ENCODE results near the gene NT5M. TPM values are rescaled to one million over a fixed set of nuclear protein-coding genes. Genes with fewer than 3 reads are reported as not detected.

Gene NT5M
- total RNA-seq, 1 donor from 2014 or later = 8.5 TPM

Other genes starting within 250 kb of the NT5M start
- gene PLD6, start 97.0 kb upstream of the NT5M start, total RNA-seq = 10.2 TPM
- gene FLCN, start 66.2 kb upstream of the NT5M start, total RNA-seq = 52.3 TPM
- 72.9 TPM for gene COPS3, start 22.1 kb upstream of the NT5M start, total RNA-seq
- 37.5 TPM for gene MED9, start 173.6 kb downstream of the NT5M start, total RNA-seq
- 39.8 TPM for gene RASD1, start 193.0 kb downstream of the NT5M start, total RNA-seq

Data from Right ventricle myocardium superior (tissue), 1 donor.